Measurements from ENCODE around the gene AIFM3. TPM values are rescaled to one million over a fixed set of nuclear protein-coding genes. Genes with fewer than 3 reads are reported as not detected.
A peak's percentile ranks its signal among the peaks of the same experiment; 100 is the strongest.

AIFM3 gene
- total RNA-seq, 1 experiment from 2014 or later = 1.1 TPM

GRCh38 chr22:20943104-20943933 lies 23.7 kb upstream of the AIFM3 start:
- POLR2A ChIA-PET = no interaction called here
- Mint-ChIP-seq H3K27ac (ENCODE audit: low read depth, unreplicated experiment) (no peak overlapping the region), H3K4me1 (ENCODE audit: insufficient read depth, unreplicated experiment) (peaks cover 44% of the 10 kb centered on the region), H3K36me3 (ENCODE audit: insufficient read depth, unreplicated experiment) (peaks cover 28% of the 10 kb centered on the region), H3K27me3 (ENCODE audit: insufficient read depth, unreplicated experiment) (no peaks in the 10 kb centered on the region), H3K9me3 (ENCODE audit: unreplicated experiment) (no peaks in the 10 kb centered on the region), H3K4me3 (ENCODE audit: unreplicated experiment) (no peak overlapping the region)
- no TSS peak for BruUV-seq (replicated peaks)
- intact Hi-C loops (cut with micrococcal nuclease) = no loop called here
- CTCF ChIA-PET = no interaction called here
- TF ChIP-seq CTCF (IDR thresholded peaks at IDR 0.05; ENCODE audit: unreplicated experiment) = no peak
- DNase-seq (ENCODE audit: unreplicated experiment) = no peak

DNA sequence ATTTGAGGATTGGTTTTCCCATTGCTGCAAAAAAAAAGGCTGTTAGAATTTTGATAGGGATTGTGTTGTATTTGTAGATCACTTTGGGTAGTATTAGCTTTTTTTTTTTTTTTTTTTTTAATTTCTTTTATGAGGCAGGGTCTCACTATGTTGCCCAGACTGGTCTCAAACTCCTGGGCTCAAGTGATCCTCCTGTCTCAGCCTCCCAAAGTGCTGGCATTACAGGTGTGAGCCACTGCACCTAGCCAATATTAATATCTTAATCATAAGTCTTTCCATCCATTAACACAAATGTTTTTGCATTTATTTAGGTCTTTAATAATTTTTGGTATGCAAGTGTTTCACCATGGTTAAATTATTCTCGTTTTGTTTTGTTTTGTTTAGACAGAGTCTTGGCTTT lies 23.0 kb upstream of the AIFM3 start:
- H3K4me1 Mint-ChIP-seq (ENCODE audit: insufficient read depth, unreplicated experiment) = peaks cover 39% of the 10 kb centered on the region
- no peak for DNase-seq (ENCODE audit: unreplicated experiment)
- H3K27me3 Mint-ChIP-seq (ENCODE audit: insufficient read depth, unreplicated experiment) = no peaks in the 10 kb centered on the region
- no TSS peak for BruUV-seq (replicated peaks)
- H3K36me3 Mint-ChIP-seq (ENCODE audit: insufficient read depth, unreplicated experiment) = peaks cover 28% of the 10 kb centered on the region
- H3K9me3 Mint-ChIP-seq (ENCODE audit: unreplicated experiment) = no peaks in the 10 kb centered on the region
- TF ChIP-seq CTCF (IDR thresholded peaks at IDR 0.05; ENCODE audit: unreplicated experiment) = no peak
- H3K4me3 Mint-ChIP-seq (ENCODE audit: unreplicated experiment) = no peak overlapping the region
- intact Hi-C loops (cut with micrococcal nuclease) = no loop called here
- ChIA-PET CTCF (interaction anchor here (0.6 to 0.7 kb wide), 2 partner anchors 10 to 26 kb away, joined by 3 to 5 read pairs; no protein-coding TSS in a partner anchor), POLR2A (interaction anchor here (0.7 kb wide), 1 partner anchor 52 kb away, joined by 3 read pairs; no protein-coding TSS in a partner anchor)
- no peak overlapping the region for H3K27ac Mint-ChIP-seq (ENCODE audit: low read depth, unreplicated experiment)

DNA sequence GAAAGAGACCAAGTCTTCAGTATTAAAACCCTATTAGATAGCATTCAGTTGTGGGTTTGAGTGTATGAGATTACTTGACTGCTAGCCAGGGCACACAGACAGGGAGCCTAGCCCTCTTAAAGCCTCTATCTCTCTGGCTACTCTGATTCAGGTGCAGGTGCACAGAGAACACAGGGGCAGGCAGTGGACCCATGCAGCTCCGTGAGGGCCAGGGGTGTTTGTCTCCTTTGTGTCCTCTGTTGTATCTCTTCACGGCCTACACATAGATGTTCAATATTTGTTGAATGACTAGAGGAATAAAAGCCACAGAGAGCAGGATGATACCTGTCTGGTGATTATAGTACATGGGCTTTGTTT lies 21.5 kb upstream of the AIFM3 start:
- Mint-ChIP-seq H3K36me3 (ENCODE audit: insufficient read depth, unreplicated experiment) (peaks cover 43% of the 10 kb centered on the region), H3K9me3 (ENCODE audit: unreplicated experiment) (no peaks in the 10 kb centered on the region), H3K4me3 (ENCODE audit: unreplicated experiment) (no peak overlapping the region), H3K27ac (ENCODE audit: low read depth, unreplicated experiment) (no peak overlapping the region), H3K27me3 (ENCODE audit: insufficient read depth, unreplicated experiment) (no peaks in the 10 kb centered on the region), H3K4me1 (ENCODE audit: insufficient read depth, unreplicated experiment) (peaks cover 40% of the 10 kb centered on the region)
- CTCF ChIA-PET = no interaction called here
- TF ChIP-seq CTCF (IDR thresholded peaks at IDR 0.05; ENCODE audit: unreplicated experiment) = no peak
- BruUV-seq (replicated peaks) = no TSS peak
- POLR2A ChIA-PET = no interaction called here
- intact Hi-C loops (cut with micrococcal nuclease) = no loop called here
- DNase-seq (ENCODE audit: unreplicated experiment) = no peak

- no peak for TF ChIP-seq CTCF (IDR thresholded peaks at IDR 0.05; ENCODE audit: unreplicated experiment)
- no peak overlapping the region for H3K27ac Mint-ChIP-seq (ENCODE audit: low read depth, unreplicated experiment)
- H3K9me3 Mint-ChIP-seq (ENCODE audit: unreplicated experiment) = no peaks in the 10 kb centered on the region
- intact Hi-C loops (cut with micrococcal nuclease) = no loop called here
- ChIA-PET CTCF (interaction anchor here (0.6 to 0.7 kb wide), 2 partner anchors 46 to 61 kb away, joined by 3 read pairs; no protein-coding TSS in a partner anchor), POLR2A (interaction anchor here (1.0 kb wide), 1 partner anchor 11 kb away, joined by 3 read pairs; no protein-coding TSS in a partner anchor)
- no TSS peak for BruUV-seq (replicated peaks)
- H3K27me3 Mint-ChIP-seq (ENCODE audit: insufficient read depth, unreplicated experiment) = no peaks in the 10 kb centered on the region
- peaks cover 47% of the 10 kb centered on the region for H3K36me3 Mint-ChIP-seq (ENCODE audit: insufficient read depth, unreplicated experiment)
- no peak overlapping the region for H3K4me3 Mint-ChIP-seq (ENCODE audit: unreplicated experiment)
- peaks cover 38% of the 10 kb centered on the region for H3K4me1 Mint-ChIP-seq (ENCODE audit: insufficient read depth, unreplicated experiment)
- peak; percentile 45 for DNase-seq (ENCODE audit: unreplicated experiment)
Measured at GRCh38 chr22:20946080-20946986, 20.7 kb upstream of the AIFM3 start.

Data from MCF 10A (cell line).